Heart right ventricle (tissue), 16 donors: ENCODE data around the gene SLC25A34. TPM values are rescaled to one million over a fixed set of nuclear protein-coding genes. Genes with fewer than 3 reads are reported as not detected.
A peak's percentile ranks its signal among the peaks of the same experiment; 100 is the strongest.

Experiments
- ATAC-seq, 8 donors: fragments of 200-7000 bp; cut with Tn5 transposase; one replicate each; pipeline ENCODE4 v1.9.1; 2020; ENCODE audit warnings: mild to moderate bottlenecking in 8 of 8, moderate library complexity in 8 of 8, moderate number of reproducible peaks in 1 of 8
- DNase-seq, 2 donors: peaks; one replicate each; pipeline ENCODE4 v3.0.0-alpha.2; 2020
- H3K27ac ChIP-seq, 10 donors: fragments of 200-600 bp; sonication (generic) in 2 of 10; one replicate each; pipeline versions ENCODE4 v1.5.0 to v1.8.0; 2020 to 2022; ENCODE audit warnings: mild to moderate bottlenecking in 3 of 10
- H3K27me3 ChIP-seq, 7 donors: fragments of 200-600 bp; one replicate each; pipeline ENCODE4 v1.8.0; 2021 to 2022; ENCODE audit warnings: mild to moderate bottlenecking in 2 of 7
- H3K36me3 ChIP-seq, 9 donors: fragments of 200-600 bp; sonication (generic) in 1 of 9; one replicate each; pipeline versions ENCODE4 v1.5.0 to v1.8.0; 2020 to 2022; ENCODE audit warnings: mild to moderate bottlenecking in 2 of 9
- H3K4me1 ChIP-seq, 9 donors: fragments of 200-600 bp; sonication (generic) in 1 of 9; one replicate each; pipeline versions ENCODE4 v1.5.0 to v1.8.0; 2020 to 2022; ENCODE audit warnings: mild to moderate bottlenecking in 4 of 9
- H3K4me3 ChIP-seq, 10 donors: fragments of 200-600 bp; sonication (generic) in 2 of 10; one replicate each; pipeline versions ENCODE4 v1.5.0 to v1.8.0; 2020 to 2022; ENCODE audit warnings: mild to moderate bottlenecking in 7 of 10, moderate library complexity in 2 of 10
- H3K9me3 ChIP-seq, 11 donors: fragments of 200-600 bp in 10 of 11; sonication (generic) in 2 of 11; one replicate each; pipeline versions ENCODE4 v1.5.0 to v1.8.0; 2013 to 2022; ENCODE audit warnings: mild to moderate bottlenecking in 2 of 11, control low read depth in 1 of 11, moderate library complexity in 1 of 11
- CTCF ChIP-seq, 9 donors: fragments of 200-600 bp; sonication (generic) in 2 of 9; IDR thresholded peaks; one replicate each; pipeline versions ENCODE4 v1.5.0 to v1.8.0; 2021 to 2022; ENCODE audit warnings: antibody characterized with exemption in 9 of 9, mild to moderate bottlenecking in 5 of 9, moderate library complexity in 1 of 9
- WGBS, 2 donors: extraction: QIAGEN DNeasy Blood & Tissue Kit; methylation state at CpG; one replicate each; pipeline ENCODE4 v1.1.7; 2013; ENCODE audit warnings: inconsistent platforms in 1 of 2; 5-methylcytosine and 5-hydroxymethylcytosine counted together
- intact Hi-C, 10 donors: fragments of 100-400 bp; cut with DNase I; formaldehyde crosslinking; loops; one replicate each; pipeline versions ENCODE4 v1.11.1 to v1.14.2; 2022
- polyA plus RNA-seq, 2 donors: library from polyadenylated mRNA; stranded (reverse); fragments of 200-250 nt; gene quantifications; one replicate each; pipeline ENCODE4 v1.2.3, GENCODE V29; 2013
- total RNA-seq, 10 donors: library from RNA; stranded (reverse); fragmentation: NEBNext Ultra II Directional in 3 of 10; extraction: Animal tissue kit (Norgen Biotek cat#: 25700) in 3 of 10; gene quantifications; one replicate each; pipeline versions ENCODE4 v1.2.1 to v1.2.4, GENCODE V29; 2021 to 2023
- donor health status: Arrhythmogenic right ventricular cardiomyopathy.
- donor health status: ischemic (EF 13 %, LVEDD 7.1; RV severe dilation, severe dysfunction).
- donor health status: healthy with polysubstance abuse.
- donor health status: DM: no; HTN: yes; CAD: no.
- donor health status: DM: no; HTN: no; CAD: no.
- donor health status: ischemic (EF 25% LVEDD 6.9; RV normal size, moderate dysfunction).
- donor health status: ischemic (EF 25% LVEDD 5.7; RV mildly dilated, moderate dysfunction).
- donor health status: healthy.
- donor health status: DM: yes; HTN: yes; CAD: no.
- donor health status: Ischemic cardiomyopathy.
- donor health status: ischemic (EF 35%, LVEDD 5.7; RV mildly dilated, moderate dysfunction).
- donor health status: nonischemic (EF 11% LVEDD 7.7; RV severe dilation, severe dysfunction).
- donor health status: DM: yes; HTN: yes; CAD: no.
- donor health status: PGD.
- donor health status: ischemic (EF 29% LVEDD 5.4; RV normal size, mild dysfunction).
- donor health status: nonischemic (EF 23%, LVEDD 6.1; RV moderate dilation, normal function).

Gene SLC25A34
- total and polyA plus RNA-seq, 12 donors: 1.1 to 44.9 (median 13.6) TPM

GRCh38 chr1:15730936-15731335 lies 5.1 kb upstream of the SLC25A34 start:
- intact Hi-C loops: loop anchor here in 1 of 10 donors (10.0 kb wide), 1 partner anchor 46 kb away; the partner anchor contains the start of gene PLEKHM2

GRCh38 chr1:15731735-15732685 lies 4.0 kb upstream of the SLC25A34 start:
- peaks cover 0 to 32% (median 19%) of the 10 kb centered on the region in 9 donors for H3K4me1 ChIP-seq
- H3K4me3 ChIP-seq: no peak overlapping the region
- no peak for TF ChIP-seq CTCF (IDR thresholded peaks at IDR 0.05)
- H3K36me3 ChIP-seq: peaks cover 0 to 83% (median 71%) of the 10 kb centered on the region in 9 donors
- peak overlapping the region in 1 of 10 donors; percentile 7 for H3K27ac ChIP-seq
- H3K27me3 ChIP-seq: no peaks in the 10 kb centered on the region
- WGBS, 2 donors: 93 to 95% methylated on average over 39 of the region's 39 CpGs
- intact Hi-C loops: loop anchor here in 1 of 10 donors (10.0 kb wide), 1 partner anchor 47 kb away; the partner anchor contains the start of gene PLEKHM2
- ATAC-seq (no peak), DNase-seq (no peak)
- no peaks in the 10 kb centered on the region for H3K9me3 ChIP-seq

More at GRCh38 chr1:15730936-15731335, 5.1 kb upstream of the SLC25A34 start:
- no peaks in the 10 kb centered on the region for H3K27me3 ChIP-seq
- DNase-seq (no peak), ATAC-seq (no peak)
- peaks cover 0 to 29% (median 13%) of the 10 kb centered on the region in 9 donors for H3K4me1 ChIP-seq
- WGBS, 2 donors: 92 to 94% methylated on average over 16 of the region's 16 CpGs
- peak overlapping the region in 1 of 10 donors; percentile 7 for H3K27ac ChIP-seq
- TF ChIP-seq CTCF (IDR thresholded peaks at IDR 0.05): no peak
- peaks cover 0 to 94% (median 80%) of the 10 kb centered on the region in 9 donors for H3K36me3 ChIP-seq
- H3K9me3 ChIP-seq: no peaks in the 10 kb centered on the region
- no peak overlapping the region for H3K4me3 ChIP-seq

GRCh38 chr1:15732686-15733081 lies 3.4 kb upstream of the SLC25A34 start:
- DNase-seq: no peak
- no peak overlapping the region for H3K27ac ChIP-seq
- intact Hi-C loops: loop anchor here in 1 of 10 donors (10.0 kb wide), 1 partner anchor 48 kb away; the partner anchor contains the start of gene PLEKHM2

More at GRCh38 chr1:15732686-15733081, 3.4 kb upstream of the SLC25A34 start:
- ATAC-seq: no peak
- no peak overlapping the region for H3K4me3 ChIP-seq
- H3K9me3 ChIP-seq: no peaks in the 10 kb centered on the region
- no peak for TF ChIP-seq CTCF (IDR thresholded peaks at IDR 0.05)
- peaks cover 0 to 34% (median 17%) of the 10 kb centered on the region in 9 donors for H3K4me1 ChIP-seq
- H3K27me3 ChIP-seq: no peaks in the 10 kb centered on the region
- peaks cover 0 to 76% (median 64%) of the 10 kb centered on the region in 9 donors for H3K36me3 ChIP-seq
- WGBS, 2 donors: 80 to 81% methylated on average over 7 of the region's 7 CpGs
